Mesenteric fat pad (tissue), 1 donor: ENCODE data around the gene GUCA1A. TPM values are rescaled to one million over a fixed set of nuclear protein-coding genes. Genes with fewer than 3 reads are reported as not detected.
A peak's percentile ranks its signal among the peaks of the same experiment; 100 is the strongest.
"Not testable (repeated sequence)": the region's sequence is repeated elsewhere in the genome, so short reads cannot be mapped to it uniquely, and the experiment has no call there.

Experiments used
- DNase-seq: peaks from one replicate; pipeline ENCODE4 v3.0.0-alpha.2; 2020; ENCODE audit warnings: low spot score
- total RNA-seq: library from RNA; stranded (reverse); fragmentation: NEBNext Ultra II Directional; extraction: Animal tissue kit (Norgen Biotek cat#: 25700); gene quantifications from one replicate; pipeline ENCODE4 v1.2.1, GENCODE V29; 2021
- donor health status: DM: yes; HTN: yes; CAD: no.

GUCA1A gene
- total RNA-seq, 1 donor from 2014 or later = not detected

GRCh38 chr6:42171813-42172581 lies 1.2 kb upstream of the GUCA1A start:
- no peak for DNase-seq

GRCh38 chr6:42175860-42176259 lies 2.7 kb downstream of the GUCA1A start:
- no peak for DNase-seq

- no peak for DNase-seq
These were observed 3.8 kb downstream of the GUCA1A start for GRCh38 chr6:42176981-42177380.

- no peak for DNase-seq
These were observed 4.6 kb downstream of the GUCA1A start for GRCh38 chr6:42177514-42178364.

- DNase-seq = no peak
These were observed 6.2 kb downstream of the GUCA1A start for GRCh38 chr6:42179261-42179944.

- DNase-seq = no peak
These were observed 6.8 kb downstream of the GUCA1A start for GRCh38 chr6:42179945-42180313.

- DNase-seq = no peak
These were observed 8.9 kb downstream of the GUCA1A start for GRCh38 chr6:42182101-42182500.

GRCh38 chr6:42184475-42184874 lies 11.3 kb downstream of the GUCA1A start:
- no peak for DNase-seq

DNA sequence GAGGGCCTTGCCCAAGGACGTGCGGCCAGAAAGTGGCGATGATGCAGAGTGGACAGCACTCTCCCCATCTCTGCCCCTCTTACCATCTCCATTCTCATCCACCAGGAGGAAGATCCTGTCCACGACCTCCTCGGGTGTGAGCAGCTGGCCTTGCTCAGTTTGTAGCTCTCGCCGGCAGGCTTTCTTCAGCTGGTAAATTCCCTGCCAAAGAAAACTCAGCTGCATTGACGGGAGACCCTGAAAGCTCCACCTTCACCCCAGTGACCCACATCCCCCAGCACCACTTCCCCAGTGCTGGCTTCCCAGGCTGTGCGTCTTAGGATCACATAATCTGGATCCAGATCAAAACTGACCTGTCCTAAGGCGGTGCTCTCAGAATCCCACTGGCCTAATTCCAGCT lies 12.4 kb downstream of the GUCA1A start:
- DNase-seq = no peak

DNA sequence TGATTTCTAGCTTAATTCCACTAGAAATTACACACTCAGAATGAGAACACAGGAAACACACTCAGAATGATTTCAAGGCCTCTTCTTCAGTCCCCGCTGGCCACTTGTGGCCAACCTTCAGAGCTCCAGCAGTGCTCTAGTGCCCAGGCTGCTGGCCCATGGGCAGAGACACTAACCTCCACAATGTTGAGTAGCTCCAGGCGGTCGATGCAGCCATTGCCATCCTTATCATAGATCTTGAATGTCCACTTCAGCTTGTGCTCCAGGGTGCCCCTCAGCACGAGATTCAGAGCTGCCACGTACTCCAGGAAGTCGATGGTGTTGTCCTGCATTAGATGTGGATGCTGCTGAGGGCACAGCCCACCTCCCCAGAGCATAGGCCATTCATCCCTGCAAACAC lies 15.2 kb downstream of the GUCA1A start:
- peak; percentile 68 for DNase-seq

GRCh38 chr6:42190554-42191183 lies 17.5 kb downstream of the GUCA1A start:
- no peak for DNase-seq

- not testable (repeated sequence) for DNase-seq
These were observed 19.2 kb downstream of the GUCA1A start for GRCh38 chr6:42192385-42192784.

DNA sequence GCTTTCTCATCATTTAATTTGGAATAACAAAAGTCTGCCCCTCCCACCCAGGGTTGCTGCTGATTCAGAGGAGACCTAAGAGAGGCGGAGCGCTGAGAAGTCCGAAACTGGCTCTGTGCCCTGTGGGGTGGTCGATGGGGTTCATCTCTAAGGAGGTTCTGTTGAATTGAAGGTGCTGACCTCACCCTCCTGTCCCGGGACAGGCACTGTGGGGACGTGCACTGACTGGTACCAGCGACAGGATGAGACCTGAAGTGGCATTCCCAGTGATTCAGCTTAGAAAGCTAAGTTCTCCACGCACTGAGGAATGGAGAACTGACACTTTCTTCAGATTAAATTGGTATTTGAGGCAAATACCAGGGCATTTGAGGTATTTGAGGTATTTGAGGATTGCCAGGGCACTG lies 20.3 kb downstream of the GUCA1A start:
- no peak for DNase-seq

DNA sequence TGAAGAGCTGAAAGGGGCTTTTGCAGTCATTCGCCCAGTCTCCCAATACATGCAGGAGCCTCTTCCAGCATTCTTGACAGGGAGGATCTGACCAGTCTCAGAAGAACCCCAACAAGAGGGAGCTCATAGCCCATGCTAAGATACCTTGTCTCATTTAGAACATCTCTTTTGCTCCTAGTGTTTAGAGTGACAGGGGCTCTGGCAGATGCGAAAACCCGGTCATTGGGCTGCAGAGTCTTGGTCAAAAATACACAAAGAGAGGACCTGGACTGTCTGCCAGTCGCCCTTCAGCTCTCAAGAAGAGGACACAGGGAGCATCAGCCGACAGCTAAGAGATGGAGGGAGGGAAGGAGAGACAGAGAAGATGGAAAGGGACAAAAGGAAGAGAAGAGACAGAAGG lies 20.9 kb downstream of the GUCA1A start:
- DNase-seq = no peak

- DNase-seq = no peak
These were observed 22.3 kb downstream of the GUCA1A start for GRCh38 chr6:42195415-42195814.

GRCh38 chr6:42197555-42198362 lies 24.6 kb downstream of the GUCA1A start:
- DNase-seq = no peak

DNA sequence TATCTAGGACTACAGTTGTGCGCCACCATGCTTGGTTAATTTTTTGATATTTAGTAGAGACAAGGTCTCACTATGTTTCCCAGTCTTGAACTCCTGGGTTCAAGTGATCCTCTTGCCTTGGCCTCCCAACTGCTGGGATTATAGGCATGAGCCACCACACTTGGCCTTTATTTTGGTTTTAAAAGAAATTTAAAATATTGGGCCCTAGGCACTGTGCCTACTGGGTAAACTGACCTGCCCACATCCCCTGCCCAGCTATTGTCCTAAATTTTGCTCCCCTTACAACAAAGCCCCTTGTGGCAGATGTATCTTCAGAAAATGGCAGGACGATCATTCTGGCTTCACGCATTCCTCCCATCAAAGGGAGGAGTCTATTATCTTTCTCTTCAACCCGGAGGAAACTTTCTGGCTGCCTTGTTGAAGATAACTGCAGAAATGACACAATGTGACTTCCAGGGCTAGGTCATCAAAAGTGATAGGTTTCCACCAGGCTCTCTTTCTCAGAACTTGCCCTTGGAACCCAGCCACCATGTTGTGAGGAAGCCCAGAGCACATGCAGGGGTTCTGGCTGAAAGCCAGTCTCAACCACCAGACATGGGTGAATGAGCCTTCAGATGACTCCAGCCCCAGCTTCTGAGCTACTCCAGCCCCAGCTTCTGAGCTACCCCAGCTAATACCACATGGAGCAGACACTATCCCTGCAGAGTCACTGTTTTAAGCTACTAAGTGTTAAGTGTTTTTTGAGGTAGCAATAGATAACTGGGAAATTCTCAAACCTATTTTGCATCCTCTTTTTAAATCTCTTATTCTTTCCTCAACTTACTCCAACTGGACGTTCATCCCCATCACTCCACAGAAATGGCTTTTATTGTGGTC lies 26.2 kb downstream of the GUCA1A start:
- no peak for DNase-seq

DNA sequence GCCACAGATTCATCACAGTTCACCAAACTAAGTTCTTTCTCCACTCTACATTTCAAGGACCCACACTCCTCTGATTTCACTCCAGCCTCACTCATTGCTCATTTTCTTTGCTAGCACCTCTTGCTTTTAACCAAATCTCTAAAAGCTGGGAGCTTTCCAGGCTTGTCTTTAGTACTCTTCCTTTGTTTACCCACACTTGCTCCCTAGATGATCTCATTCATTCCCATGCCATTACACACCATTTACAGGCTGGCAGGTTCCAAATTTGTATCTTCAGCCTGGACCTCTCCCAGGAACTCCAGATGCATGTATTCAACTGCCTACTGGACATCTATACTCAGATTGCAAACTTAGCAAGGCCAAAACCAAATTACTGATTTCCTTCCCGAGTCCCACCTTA lies 26.9 kb downstream of the GUCA1A start:
- DNase-seq = no peak

- DNase-seq = no peak
These were observed 28.2 kb downstream of the GUCA1A start for GRCh38 chr6:42201382-42201781.
